Stimulated activated CD8-positive, alpha-beta memory T cell treated with anti-CD3 and anti-CD28 coated beads, Interleukin-7, amount 100 ng/mL, for 24 hours (primary cell): ENCODE data around the gene TMPRSS15.

Source experiments
- DNase-seq: peaks from one replicate; pipeline ENCODE4 v3.0.0-alpha.2; 2020; ENCODE audit warnings: low read depth

TMPRSS15 gene

DNA sequence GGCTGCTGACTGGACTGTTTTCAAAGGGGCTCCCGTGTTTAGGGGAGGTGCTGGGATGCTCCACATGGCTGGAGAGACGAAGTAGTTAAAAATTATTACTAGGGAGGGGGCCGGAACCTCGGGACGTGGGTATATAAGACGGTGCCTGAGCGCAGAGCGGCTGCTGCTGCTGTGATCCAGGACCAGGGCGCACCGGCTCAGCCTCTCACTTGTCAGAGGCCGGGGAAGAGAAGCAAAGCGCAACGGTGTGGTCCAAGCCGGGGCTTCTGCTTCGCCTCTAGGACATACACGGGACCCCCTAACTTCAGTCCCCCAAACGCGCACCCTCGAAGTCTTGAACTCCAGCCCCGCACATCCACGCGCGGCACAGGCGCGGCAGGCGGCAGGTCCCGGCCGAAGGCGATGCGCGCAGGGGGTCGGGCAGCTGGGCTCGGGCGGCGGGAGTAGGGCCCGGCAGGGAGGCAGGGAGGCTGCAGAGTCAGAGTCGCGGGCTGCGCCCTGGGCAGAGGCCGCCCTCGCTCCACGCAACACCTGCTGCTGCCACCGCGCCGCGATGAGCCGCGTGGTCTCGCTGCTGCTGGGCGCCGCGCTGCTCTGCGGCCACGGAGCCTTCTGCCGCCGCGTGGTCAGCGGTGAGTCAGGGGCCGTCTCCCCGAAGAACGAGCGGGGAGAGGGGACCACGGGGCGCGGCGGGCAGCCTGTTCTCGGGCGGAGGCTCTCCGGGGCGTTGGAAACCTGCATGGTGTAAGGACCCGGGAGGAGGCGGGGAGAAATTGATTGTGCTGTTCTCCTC lies 158.7 kb downstream of the TMPRSS15 start, which contains the start of gene CHODL:
Gene CHODL (plus strand): TSS at position 163 of the 793 bp plus-strand sequence. CDS start 391 bp downstream, at position 554.
- no peak for DNase-seq

DNA sequence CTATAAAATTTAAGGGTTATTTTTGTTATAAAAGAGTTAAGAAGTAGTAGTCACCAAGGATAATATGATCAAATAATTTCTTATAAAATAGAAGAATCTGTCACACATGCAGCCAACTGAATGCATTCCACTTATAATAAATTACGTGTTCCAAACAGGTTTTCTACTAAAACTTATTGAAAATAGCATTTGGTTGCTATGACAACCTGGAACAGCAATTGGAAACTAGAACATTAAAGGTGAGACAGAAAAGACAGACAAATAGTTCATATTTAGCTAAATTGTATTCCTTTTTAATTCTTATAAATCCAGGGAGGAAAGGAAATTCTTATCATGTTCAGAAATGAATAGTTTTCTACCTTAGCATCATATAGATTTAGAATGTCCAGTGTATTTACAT lies 168.0 kb downstream of the TMPRSS15 start:
- no peak for DNase-seq

DNA sequence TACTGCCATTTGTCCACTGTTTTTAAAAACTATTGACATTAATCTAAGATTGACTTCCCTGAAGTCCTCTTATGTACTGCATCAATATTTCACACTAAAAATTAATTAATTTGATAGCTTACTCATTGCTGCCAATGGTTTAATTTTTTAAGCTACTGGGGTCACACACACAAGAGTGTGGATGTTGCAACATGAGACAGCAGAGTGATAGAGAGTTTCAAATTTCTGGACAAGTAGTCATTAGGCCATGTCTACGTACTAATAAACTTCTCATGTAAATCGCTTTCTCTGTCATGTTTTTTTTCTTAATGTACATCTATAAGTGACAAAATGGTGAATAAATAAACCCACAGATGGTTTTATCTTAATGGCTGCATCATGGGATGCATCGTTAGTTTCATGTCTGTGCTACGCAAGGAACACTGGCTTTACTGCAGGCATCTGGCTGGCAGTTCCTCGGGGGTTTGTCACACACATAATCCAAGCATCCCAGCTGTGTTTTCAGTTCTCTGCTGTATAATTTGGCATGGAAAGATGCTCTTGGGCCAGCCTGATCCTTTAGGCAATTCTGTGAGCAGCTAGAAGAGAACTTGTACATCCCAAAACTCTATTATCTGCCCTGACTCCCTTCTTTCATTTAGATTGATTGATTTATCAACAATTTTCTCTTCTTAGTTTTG lies 175.4 kb downstream of the TMPRSS15 start:
- DNase-seq, result no peak

DNA sequence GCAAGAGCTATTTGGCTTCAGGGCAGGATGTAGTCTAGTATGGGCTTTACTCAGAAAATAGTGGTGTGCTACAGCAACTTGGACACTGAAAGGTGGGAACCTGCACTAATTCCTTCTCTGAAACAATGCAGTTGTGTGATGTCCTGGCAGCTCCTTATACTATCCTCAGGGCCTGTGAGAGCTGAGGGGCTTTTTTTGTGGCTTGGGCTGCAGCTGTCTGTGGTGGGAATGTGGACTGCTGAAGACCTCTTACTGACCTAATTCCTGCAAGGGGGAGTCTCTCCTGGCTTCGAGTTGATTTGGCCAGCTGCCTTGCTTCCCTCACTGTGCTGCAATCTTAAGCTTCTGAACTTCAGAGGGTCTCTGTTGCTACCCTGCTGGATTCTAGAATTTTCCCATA lies 181.2 kb downstream of the TMPRSS15 start:
- no peak for DNase-seq

- no peak for DNase-seq
These were observed 183.1 kb downstream of the TMPRSS15 start for GRCh38 chr21:18220498-18220897.
